ENCODE data around the gene TRIM17.

TRIM17 gene

DNA sequence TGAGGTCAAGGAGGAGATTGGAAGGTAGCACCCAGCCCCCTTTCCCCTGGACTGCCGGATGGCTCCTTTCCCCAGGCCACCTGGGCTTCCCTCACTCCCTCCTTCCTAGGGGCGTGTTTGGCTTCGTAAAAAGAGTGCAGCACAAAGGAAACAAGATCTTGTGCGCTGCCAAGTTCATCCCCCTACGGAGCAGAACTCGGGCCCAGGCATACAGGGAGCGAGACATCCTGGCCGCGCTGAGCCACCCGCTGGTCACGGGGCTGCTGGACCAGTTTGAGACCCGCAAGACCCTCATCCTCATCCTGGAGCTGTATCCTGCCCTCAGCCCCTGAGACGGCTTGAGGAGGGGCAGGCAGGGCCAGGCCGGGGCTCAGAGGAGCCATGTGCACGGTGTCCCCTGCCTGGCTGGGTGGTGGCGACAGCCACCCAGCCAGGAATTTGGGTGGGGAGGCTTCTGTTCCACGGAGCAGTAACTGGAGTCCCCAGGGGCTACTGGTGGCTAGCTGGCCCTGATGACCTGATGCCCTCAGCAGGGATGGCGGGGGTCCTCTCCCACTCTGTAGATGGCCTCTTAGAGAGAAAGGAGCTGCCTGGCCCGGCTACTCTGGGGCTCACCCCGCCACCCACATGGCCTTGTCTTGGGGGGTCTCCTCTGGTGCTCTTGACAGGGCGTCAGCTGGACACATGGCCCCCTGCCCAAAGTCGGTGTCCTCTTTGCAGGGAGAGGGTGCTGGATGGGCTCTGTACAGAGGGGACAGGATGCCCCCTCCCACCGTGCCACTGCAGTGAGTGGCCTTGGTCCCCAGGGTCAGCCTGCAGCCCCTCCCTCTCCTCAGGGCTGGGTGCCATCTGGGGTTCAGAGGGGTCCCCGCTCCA lies 49.6 kb downstream of the TRIM17 start:
- Histone ChIP-seq H3K36me3 (replicated peaks; ENCODE audit: insufficient read depth, low read length) (no peaks in the 10 kb centered on the region), H3K9me2 (replicated peaks; ENCODE audit: insufficient read depth, low read length) (no peaks in the 10 kb centered on the region), H3K27ac (ENCODE audit: low read length) (no peak overlapping the region), H3F3A (ENCODE audit: insufficient read depth, low read length) (no peaks in the 10 kb centered on the region), H4K20me1 (ENCODE audit: insufficient read depth, low read length) (no peaks in the 10 kb centered on the region), H3K4me1 (ENCODE audit: low read length) (no peaks in the 10 kb centered on the region), H2AFZ (ENCODE audit: low read length) (no peak overlapping the region), H3K27me3 (replicated peaks; ENCODE audit: insufficient read depth, low read length) (peaks cover 19% of the 10 kb centered on the region), H3K4me2 (ENCODE audit: low read depth, low read length) (no peak overlapping the region), H3K9ac (ENCODE audit: low read length) (no peak overlapping the region), H3K4me3 (ENCODE audit: low read length) (no peak overlapping the region), H3K79me2 (ENCODE audit: low read length) (no peaks in the 10 kb centered on the region), H3K9me3 (replicated peaks; ENCODE audit: insufficient read depth, low read length) (no peaks in the 10 kb centered on the region)
- DNase-seq: no peak
- TF ChIP-seq, protein P1, sequence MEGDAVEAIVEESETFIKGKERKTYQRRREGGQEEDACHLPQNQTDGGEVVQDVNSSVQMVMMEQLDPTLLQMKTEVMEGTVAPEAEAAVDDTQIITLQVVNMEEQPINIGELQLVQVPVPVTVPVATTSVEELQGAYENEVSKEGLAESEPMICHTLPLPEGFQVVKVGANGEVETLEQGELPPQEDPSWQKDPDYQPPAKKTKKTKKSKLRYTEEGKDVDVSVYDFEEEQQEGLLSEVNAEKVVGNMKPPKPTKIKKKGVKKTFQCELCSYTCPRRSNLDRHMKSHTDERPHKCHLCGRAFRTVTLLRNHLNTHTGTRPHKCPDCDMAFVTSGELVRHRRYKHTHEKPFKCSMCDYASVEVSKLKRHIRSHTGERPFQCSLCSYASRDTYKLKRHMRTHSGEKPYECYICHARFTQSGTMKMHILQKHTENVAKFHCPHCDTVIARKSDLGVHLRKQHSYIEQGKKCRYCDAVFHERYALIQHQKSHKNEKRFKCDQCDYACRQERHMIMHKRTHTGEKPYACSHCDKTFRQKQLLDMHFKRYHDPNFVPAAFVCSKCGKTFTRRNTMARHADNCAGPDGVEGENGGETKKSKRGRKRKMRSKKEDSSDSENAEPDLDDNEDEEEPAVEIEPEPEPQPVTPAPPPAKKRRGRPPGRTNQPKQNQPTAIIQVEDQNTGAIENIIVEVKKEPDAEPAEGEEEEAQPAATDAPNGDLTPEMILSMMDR (IDR thresholded peaks at IDR 0.05; ENCODE audit: low read length): no peak
- no peak for TF ChIP-seq EZH2phosphoT487 (IDR thresholded peaks at IDR 0.05; ENCODE audit: low read length)
- no peak for TF ChIP-seq EZH2 (optimal IDR thresholded peaks at IDR 0.05; ENCODE audit: low read depth, low read length)

DNA sequence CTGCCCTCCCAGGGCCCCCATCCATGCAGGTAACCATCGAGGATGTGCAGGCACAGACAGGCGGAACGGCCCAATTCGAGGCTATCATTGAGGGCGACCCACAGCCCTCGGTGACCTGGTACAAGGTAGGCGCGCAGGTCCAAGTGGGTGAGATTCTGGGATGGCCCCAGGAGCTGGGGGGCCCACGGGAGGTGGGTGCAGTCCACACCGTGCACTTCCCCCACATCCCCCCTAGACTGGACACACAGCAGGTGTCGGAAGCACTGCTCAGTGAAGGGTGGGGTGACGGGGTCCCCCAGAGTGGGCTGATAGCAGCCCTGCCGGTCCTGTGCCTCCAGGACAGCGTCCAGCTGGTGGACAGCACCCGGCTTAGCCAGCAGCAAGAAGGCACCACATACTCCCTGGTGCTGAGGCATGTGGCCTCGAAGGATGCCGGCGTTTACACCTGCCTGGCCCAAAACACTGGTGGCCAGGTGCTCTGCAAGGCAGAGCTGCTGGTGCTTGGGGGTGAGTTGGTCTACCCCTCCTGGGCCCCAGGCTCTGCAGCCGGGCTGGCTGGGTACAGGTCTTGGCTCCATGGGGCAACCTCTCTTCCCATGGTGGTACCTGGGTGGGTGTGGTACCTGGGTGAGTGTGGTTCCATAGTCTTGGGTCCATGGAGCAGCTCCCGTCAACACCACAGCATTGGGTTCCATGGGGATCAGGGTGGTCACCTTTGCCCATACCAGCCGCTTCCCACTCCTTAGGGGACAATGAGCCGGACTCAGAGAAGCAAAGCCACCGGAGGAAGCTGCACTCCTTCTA lies 50.4 kb downstream of the TRIM17 start:
- no peak overlapping the region for H3K4me2 ChIP-seq (ENCODE audit: low read depth, low read length)
- TF ChIP-seq, protein P1 (IDR thresholded peaks at IDR 0.05; ENCODE audit: low read length): no peak
- TF ChIP-seq EZH2phosphoT487 (IDR thresholded peaks at IDR 0.05; ENCODE audit: low read length) (no peak), EZH2 (optimal IDR thresholded peaks at IDR 0.05; ENCODE audit: low read depth, low read length) (no peak)
- H3F3A ChIP-seq (ENCODE audit: insufficient read depth, low read length): no peaks in the 10 kb centered on the region
- H3K36me3 ChIP-seq (replicated peaks; ENCODE audit: insufficient read depth, low read length): no peaks in the 10 kb centered on the region
- H3K79me2 ChIP-seq (ENCODE audit: low read length): no peaks in the 10 kb centered on the region
- no peak for DNase-seq
- no peaks in the 10 kb centered on the region for H3K4me1 ChIP-seq (ENCODE audit: low read length)
- H3K27ac ChIP-seq (ENCODE audit: low read length): no peak overlapping the region
- no peaks in the 10 kb centered on the region for H4K20me1 ChIP-seq (ENCODE audit: insufficient read depth, low read length)
- H3K4me3 ChIP-seq (ENCODE audit: low read length): no peak overlapping the region
- H3K9me2 ChIP-seq (replicated peaks; ENCODE audit: insufficient read depth, low read length): no peaks in the 10 kb centered on the region
- H3K27me3 ChIP-seq (replicated peaks; ENCODE audit: insufficient read depth, low read length): peaks cover 19% of the 10 kb centered on the region
- no peak overlapping the region for H3K9ac ChIP-seq (ENCODE audit: low read length)
- no peak overlapping the region for H2AFZ ChIP-seq (ENCODE audit: low read length)
- H3K9me3 ChIP-seq (replicated peaks; ENCODE audit: insufficient read depth, low read length): no peaks in the 10 kb centered on the region

DNA sequence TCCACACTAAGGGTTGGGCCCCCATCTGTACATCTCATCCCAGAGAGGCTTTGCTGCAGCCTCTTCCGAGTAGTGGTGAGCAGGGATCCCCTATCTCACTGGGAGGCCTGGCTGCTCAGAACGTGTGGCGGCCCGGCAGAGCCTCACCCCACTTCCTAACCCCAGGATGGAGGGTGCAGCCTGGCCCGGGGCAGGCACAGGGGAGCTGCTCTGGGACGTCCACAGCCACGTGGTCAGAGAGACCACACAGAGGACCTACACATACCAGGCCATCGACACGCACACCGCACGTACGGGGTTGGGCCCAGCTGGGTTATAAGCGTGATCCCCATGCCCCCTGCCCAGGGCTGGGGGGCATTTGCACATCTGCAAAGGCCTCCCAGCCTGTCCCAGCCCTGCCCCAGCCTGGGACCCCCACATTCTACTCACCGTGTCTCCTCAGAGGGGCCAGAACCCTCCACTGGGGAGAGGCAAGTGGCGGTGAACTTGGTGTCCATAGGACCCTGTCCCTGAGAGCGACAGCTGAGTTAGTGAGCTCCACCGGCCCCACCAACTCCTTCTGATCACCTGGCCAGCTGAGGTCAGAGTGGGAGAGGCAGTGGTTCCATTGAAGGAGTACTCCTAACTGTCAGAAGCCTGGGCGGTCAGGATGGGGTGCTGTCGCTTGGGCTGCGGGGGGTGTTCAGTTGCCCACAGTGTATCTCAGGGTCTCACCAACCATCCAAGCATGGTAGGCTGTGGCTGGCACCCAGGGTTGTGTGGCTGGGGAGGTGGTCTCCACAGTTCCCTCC lies 51.2 kb downstream of the TRIM17 start:
- no peak overlapping the region for H3K4me2 ChIP-seq (ENCODE audit: low read depth, low read length)
- H3K9me2 ChIP-seq (replicated peaks; ENCODE audit: insufficient read depth, low read length): no peaks in the 10 kb centered on the region
- no peak overlapping the region for H2AFZ ChIP-seq (ENCODE audit: low read length)
- DNase-seq: no peak
- H3K4me3 ChIP-seq (ENCODE audit: low read length): no peak overlapping the region
- H3K27me3 ChIP-seq (replicated peaks; ENCODE audit: insufficient read depth, low read length): peaks cover 19% of the 10 kb centered on the region
- no peak overlapping the region for H3K9ac ChIP-seq (ENCODE audit: low read length)
- no peaks in the 10 kb centered on the region for H3K4me1 ChIP-seq (ENCODE audit: low read length)
- no peaks in the 10 kb centered on the region for H4K20me1 ChIP-seq (ENCODE audit: insufficient read depth, low read length)
- no peaks in the 10 kb centered on the region for H3K9me3 ChIP-seq (replicated peaks; ENCODE audit: insufficient read depth, low read length)
- TF ChIP-seq EZH2phosphoT487 (IDR thresholded peaks at IDR 0.05; ENCODE audit: low read length) (no peak), EZH2 (optimal IDR thresholded peaks at IDR 0.05; ENCODE audit: low read depth, low read length) (no peak)
- TF ChIP-seq, protein P1 (IDR thresholded peaks at IDR 0.05; ENCODE audit: low read length): no peak
- no peaks in the 10 kb centered on the region for H3K79me2 ChIP-seq (ENCODE audit: low read length)
- no peaks in the 10 kb centered on the region for H3F3A ChIP-seq (ENCODE audit: insufficient read depth, low read length)
- no peak overlapping the region for H3K27ac ChIP-seq (ENCODE audit: low read length)
- no peaks in the 10 kb centered on the region for H3K36me3 ChIP-seq (replicated peaks; ENCODE audit: insufficient read depth, low read length)
